ENCODE results near the gene ROBO1. TPM values are rescaled to one million over a fixed set of nuclear protein-coding genes. Genes with fewer than 3 reads are reported as not detected.

ROBO1 gene
- total RNA-seq, 2 donors from 2014 or later: 7.6 to 19.7 TPM

GRCh38 chr3:78613421-78613879 lies 1154.3 kb downstream of the ROBO1 start:
- Histone ChIP-seq H3K4me3 (no peak overlapping the region), H3K27me3 (no peaks in the 10 kb centered on the region), H3K9me3 (no peaks in the 10 kb centered on the region), H3K27ac (no peak overlapping the region), H3K36me3 (no peaks in the 10 kb centered on the region), H3K4me1 (no peaks in the 10 kb centered on the region)
- DNase-seq (ENCODE audit: low spot score): no peak
- no peak for TF ChIP-seq CTCF (IDR thresholded peaks at IDR 0.05)

GRCh38 chr3:78611278-78611677 lies 1156.5 kb downstream of the ROBO1 start:
- Histone ChIP-seq H3K4me3 (no peak overlapping the region), H3K4me1 (no peaks in the 10 kb centered on the region), H3K9me3 (no peaks in the 10 kb centered on the region), H3K27me3 (no peaks in the 10 kb centered on the region), H3K27ac (no peak overlapping the region), H3K36me3 (no peaks in the 10 kb centered on the region)
- no peak for TF ChIP-seq CTCF (IDR thresholded peaks at IDR 0.05)
- DNase-seq (ENCODE audit: low spot score): no peak

- TF ChIP-seq CTCF (IDR thresholded peaks at IDR 0.05): no peak
- DNase-seq (ENCODE audit: low spot score): no peak
- H3K4me1 ChIP-seq: no peaks in the 10 kb centered on the region
Observed at GRCh38 chr3:78610462-78611125, 1157.2 kb downstream of the ROBO1 start.

GRCh38 chr3:78606756-78607155 lies 1161.0 kb downstream of the ROBO1 start:
- no peak for TF ChIP-seq CTCF (IDR thresholded peaks at IDR 0.05)
- no peak overlapping the region for H3K27ac ChIP-seq
- H3K4me1 ChIP-seq: no peaks in the 10 kb centered on the region
- no peak overlapping the region for H3K4me3 ChIP-seq
- no peaks in the 10 kb centered on the region for H3K36me3 ChIP-seq
- no peaks in the 10 kb centered on the region for H3K9me3 ChIP-seq
- H3K27me3 ChIP-seq: no peaks in the 10 kb centered on the region
- DNase-seq (ENCODE audit: low spot score): no peak

More at GRCh38 chr3:78610462-78611125, 1157.2 kb downstream of the ROBO1 start:
- Histone ChIP-seq H3K36me3 (no peaks in the 10 kb centered on the region), H3K9me3 (no peaks in the 10 kb centered on the region), H3K27me3 (no peaks in the 10 kb centered on the region), H3K27ac (no peak overlapping the region), H3K4me3 (no peak overlapping the region)

- no peak for TF ChIP-seq CTCF (IDR thresholded peaks at IDR 0.05)
- H3K4me3 ChIP-seq: no peak overlapping the region
- no peaks in the 10 kb centered on the region for H3K9me3 ChIP-seq
- no peaks in the 10 kb centered on the region for H3K36me3 ChIP-seq
- DNase-seq (ENCODE audit: low spot score): no peak
- H3K27me3 ChIP-seq: no peaks in the 10 kb centered on the region
- no peak overlapping the region for H3K27ac ChIP-seq
- H3K4me1 ChIP-seq: no peaks in the 10 kb centered on the region
Observed at GRCh38 chr3:78605178-78605577, 1162.6 kb downstream of the ROBO1 start.

GRCh38 chr3:78604341-78604740 lies 1163.5 kb downstream of the ROBO1 start:
- no peak for TF ChIP-seq CTCF (IDR thresholded peaks at IDR 0.05)
- H3K27ac ChIP-seq: no peak overlapping the region
- no peaks in the 10 kb centered on the region for H3K9me3 ChIP-seq
- DNase-seq (ENCODE audit: low spot score): no peak
- H3K27me3 ChIP-seq: no peaks in the 10 kb centered on the region
- no peak overlapping the region for H3K4me3 ChIP-seq
- H3K36me3 ChIP-seq: no peaks in the 10 kb centered on the region
- H3K4me1 ChIP-seq: no peaks in the 10 kb centered on the region

Measured in right atrium auricular region (tissue), 2 donors.